CD4-positive, alpha-beta T cell treated with Interleukin-17A for 4 hours (primary cell): Measurements from ENCODE around the gene ARPC1A.
"Not testable (repeated sequence)": the region's sequence is repeated elsewhere in the genome, so short reads cannot be mapped to it uniquely, and the experiment has no call there.

Experiments
- DNase-seq: peaks from one replicate; pipeline ENCODE4 v3.0.0-alpha.2; 2020; ENCODE audit warnings: mixed read lengths

ARPC1A gene

DNA sequence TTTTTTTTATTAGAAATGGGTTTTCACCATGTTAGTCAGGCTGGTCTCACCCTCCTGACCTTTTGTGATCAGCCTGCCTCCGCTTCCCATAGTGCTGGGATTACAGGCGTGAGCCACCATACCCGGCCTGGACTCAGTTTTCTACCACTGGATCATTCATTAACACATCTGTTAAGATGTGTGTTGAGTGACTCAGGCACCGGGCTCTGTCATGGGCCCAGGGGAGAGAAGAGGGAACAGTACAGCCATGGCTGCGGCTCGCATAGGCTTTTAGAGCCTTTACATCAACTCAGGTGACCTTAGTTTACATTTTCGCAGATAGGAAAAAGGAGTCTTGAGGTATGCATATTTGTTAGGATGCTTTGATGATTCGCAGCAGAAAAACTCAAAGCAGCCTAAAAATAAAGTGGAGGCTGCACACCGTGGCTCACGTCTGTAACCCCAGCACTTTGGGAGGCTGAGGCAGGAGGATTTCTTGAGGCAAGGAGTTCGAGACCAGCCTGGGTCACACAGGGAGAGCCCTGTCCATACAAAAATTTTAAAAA, 45.8 kb downstream of the ARPC1A start:
- DNase-seq, result no peak

DNA sequence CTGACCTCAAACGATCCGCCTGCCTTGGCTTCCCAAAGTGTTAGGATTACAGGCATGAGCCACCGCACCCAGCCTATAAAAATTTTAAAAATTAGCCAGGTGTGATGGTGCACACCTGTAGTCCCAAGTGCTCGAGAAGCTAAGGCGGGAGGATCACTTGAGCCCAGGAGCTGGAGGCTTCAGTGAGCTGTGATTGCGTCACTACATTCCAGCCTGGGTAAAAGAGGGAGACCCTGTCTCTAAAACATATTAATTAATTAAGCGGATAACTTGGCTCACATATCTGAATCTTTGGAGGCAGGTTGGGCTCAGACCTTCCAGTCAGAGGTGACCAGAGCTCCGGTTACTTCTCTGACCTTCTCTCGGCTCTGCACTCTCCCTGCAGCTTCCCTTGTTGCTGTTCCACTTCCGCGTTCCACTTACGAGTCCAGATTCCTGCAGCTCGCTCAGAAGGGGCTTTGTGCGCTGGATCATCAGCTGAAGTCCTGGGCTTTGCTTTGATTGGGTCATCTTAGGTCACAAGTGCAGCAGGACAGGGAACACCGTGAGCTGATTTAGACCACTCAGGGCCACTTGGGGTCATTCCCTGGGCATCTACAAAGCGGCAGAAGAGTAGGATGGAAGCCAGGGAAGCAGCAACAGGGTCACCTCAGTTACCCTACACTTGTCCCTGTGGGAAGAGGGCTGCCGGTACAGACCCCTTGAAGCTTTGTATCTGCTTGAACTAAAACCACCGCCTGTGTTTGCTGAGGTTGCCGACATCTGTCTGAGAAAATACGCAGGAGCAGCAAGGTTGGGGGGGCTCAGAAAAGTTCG, 46.8 kb downstream of the ARPC1A start:
- no peak for DNase-seq

DNA sequence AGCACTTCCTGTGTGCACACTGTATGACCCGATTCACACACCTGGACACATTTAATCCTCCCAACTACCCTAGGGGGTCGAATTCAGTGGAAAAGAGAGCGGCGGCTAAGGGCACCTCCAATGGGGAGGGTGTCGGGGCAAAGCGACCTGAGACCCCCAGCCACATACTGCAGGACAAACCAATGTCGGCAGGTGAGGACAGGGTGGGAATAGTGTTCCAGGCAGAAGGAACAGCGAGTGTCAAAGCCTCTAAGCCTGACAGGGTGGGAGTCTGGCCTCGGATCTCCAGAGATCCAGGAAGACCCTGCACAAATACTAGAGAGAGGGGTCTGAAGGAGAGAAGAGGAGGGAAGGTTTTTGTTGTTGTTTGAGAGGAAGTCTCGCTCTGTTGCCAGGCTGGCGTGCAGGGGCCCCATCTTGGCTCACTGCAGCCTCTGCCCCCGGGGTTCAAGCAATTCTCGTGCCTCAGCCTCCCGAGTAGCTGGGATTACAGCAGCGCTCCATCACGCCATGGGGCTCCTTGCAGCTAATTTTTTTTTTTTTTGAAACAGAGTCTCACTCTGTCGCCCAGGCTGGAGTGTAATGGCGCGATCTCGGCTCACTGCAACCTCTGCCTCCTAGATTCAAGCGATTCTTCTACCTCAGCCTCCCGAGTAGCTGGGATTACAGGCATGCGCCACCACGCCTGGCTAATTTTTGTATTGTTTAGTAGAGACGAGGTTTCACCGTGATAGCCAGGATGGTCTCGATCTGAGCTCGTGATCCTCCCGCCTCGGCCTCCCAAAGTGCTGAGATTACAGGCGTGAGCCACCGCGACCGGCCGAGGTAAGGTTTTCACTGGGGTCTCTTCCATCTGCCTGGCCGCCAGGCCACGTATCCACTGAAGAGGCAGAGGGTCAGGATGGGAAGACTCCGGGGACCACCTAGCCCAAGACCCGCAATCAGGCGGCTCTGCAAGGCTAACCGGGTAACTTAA, 47.7 kb downstream of the ARPC1A start:
- no peak for DNase-seq

DNA sequence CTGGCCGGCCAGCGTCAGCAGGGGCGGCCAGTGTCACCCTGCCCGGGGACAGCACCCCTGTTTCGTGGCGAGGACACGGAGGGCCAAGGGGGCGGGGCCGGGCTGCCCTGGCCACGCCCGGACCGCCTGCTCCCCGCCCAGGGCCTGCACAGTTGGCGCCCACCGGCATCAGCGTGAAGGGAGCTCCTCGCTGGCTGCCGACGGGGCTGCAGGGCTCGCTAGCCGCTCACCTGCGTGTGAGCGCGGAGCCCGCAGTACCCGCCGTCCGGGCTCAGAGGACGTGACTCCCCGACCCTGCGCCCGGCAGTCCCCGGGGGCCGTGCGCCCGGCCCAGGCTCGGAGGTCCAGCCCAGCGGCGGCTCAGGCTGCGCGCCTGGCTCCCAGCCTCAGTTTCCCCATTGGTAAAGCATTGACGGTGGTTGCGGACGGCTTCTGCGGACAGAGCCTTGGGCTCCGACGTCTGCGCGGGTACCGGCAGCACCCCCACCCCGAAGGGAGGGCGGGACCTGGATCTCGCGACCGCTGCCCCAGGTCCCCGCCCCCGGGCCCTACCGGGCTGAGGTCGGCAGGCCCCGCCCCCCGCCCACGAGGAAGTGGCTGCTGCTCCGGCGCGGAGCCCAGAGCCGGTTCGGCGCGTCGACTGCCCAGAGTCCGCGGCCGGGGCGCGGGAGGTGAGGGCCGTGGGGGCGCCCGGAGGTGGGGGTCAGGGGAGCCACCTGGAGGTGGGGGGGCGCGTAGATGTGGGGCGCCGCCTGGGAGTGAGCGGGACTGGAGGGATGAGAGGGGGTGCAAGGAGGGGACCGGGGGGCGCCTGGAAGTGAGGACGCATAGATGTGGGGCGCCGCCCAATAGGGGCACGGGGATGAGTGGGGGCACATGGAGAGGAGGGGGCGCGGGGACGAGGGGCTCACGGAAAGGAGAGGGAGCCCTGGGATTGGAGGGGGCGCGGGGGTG, 48.7 kb downstream of the ARPC1A start, which contains the start of gene ARPC1B:
Gene ARPC1B, plus strand, starts transcription at position 620 of the 954 bp plus-strand sequence. CDS start 10,985 bp downstream, outside the sequence.
- peak; percentile 93 for DNase-seq

DNA sequence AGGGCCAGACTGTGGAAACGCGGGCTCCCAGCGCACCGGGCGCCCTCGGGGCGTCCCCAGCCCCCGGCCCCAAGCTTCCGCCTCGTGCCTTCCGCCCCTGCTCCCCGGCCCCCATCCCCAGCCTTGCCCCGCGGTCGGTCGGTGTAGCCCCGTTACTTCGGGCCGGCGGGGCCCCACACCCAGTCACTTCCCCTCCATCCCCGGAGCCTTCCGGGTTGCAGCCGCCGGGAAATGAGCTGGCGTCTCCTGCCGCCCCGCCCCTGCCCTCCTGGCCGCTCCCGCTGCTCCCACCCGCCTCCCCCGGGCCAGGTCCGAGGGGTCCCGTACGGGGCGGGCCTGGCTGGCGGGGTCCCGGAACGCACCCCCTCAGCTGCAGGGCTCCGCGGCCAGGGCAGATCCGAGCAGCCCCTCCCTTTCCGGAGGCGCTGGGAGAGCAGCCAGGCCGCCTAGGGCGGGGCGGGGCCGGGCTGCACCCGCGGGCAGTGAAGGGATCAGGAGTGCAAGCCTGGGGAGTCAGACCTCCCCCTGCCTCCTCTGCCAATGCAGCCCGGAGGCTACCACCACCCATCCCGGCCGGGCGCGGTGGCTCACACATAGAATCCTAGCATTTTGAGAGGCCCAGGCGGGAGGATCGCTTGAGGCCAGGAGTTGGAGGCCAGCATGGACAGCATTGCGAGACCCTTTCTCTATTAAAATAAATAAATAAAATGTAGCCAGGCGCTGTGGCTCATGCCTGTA, 49.5 kb downstream of the ARPC1A start:
- DNase-seq, result peak; percentile 70

DNA sequence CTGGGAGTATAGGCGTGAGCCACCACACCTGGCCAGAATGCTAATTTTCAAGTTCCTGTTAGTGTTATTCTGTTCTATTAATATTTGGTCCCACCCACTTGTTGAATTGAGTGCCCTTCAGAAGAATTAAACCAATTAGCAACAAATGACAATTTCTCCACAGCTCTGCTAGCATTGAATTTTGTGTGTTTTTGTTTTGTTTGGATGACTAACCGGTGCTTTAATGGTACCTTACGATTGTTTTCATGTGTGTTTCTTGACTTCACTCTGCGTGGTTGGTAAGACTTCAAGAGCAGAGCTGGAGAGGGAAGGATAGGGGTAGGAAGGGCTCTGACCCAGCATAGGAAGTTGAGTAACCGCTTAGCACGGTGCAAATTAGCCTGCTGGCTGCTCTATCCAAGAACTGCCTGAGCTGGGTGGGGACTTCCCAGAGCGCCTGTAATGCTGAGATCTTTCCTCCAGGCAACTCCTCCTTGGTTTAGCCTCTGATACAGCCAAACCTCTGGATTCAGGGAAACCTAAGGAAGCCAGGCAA, 53.4 kb downstream of the ARPC1A start:
- DNase-seq, result peak; percentile 60

DNA sequence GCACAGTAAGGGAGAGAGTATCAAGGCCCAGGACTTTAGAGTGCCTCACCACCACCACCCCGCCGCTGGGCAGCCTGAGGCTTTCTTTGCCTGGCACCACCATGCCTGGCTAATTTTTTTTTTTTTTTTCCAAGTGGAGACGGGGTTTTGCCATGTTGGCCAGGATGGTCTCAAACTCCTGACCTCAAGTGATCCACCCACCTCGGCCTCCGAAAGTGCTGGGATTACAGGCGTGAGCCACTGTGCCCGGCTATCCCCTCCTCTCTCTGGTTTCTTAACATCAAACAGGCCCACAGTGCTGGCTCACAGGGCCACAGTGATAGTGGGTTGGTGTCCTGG, 54.0 kb downstream of the ARPC1A start:
- DNase-seq, result not testable (repeated sequence)

DNA sequence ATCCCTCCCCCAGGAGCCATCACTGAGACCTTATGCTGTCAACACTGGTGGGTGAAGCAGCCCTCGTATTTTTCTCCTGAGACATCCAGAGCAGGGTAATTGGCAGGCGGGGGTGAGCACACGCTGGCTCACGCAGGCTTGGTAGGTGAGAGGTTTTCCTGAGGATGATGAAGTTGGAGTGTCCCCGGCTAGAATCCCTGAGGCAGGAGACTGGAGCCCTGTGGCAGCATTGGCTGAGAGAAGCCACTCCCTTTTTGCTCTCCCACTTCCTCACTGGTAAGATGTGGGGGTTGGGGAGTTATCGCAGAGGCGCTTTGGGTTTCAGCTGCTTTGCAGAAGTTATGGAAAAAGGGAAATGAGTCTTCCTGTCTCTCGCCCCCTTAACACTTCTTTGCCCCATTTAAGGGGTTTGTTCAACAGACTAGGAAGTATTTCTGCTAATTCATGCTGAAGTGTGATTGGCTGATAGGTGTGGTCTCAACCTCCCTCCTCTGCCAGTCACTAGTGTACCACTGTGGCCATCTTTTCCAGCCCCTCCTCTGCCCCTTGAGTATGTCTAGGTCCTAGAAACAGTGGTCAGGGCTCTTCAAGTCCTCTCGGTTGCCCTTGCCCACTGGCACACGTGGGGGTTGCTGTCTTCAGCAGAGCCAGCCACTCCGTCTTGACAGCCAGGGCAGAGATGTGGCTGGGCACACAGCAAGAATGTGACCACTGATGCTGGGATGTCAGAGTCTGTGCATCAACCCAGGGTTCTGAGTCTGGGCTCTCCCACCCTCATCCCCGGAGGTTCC, 54.5 kb downstream of the ARPC1A start:
- DNase-seq, result peak; percentile 29

DNA sequence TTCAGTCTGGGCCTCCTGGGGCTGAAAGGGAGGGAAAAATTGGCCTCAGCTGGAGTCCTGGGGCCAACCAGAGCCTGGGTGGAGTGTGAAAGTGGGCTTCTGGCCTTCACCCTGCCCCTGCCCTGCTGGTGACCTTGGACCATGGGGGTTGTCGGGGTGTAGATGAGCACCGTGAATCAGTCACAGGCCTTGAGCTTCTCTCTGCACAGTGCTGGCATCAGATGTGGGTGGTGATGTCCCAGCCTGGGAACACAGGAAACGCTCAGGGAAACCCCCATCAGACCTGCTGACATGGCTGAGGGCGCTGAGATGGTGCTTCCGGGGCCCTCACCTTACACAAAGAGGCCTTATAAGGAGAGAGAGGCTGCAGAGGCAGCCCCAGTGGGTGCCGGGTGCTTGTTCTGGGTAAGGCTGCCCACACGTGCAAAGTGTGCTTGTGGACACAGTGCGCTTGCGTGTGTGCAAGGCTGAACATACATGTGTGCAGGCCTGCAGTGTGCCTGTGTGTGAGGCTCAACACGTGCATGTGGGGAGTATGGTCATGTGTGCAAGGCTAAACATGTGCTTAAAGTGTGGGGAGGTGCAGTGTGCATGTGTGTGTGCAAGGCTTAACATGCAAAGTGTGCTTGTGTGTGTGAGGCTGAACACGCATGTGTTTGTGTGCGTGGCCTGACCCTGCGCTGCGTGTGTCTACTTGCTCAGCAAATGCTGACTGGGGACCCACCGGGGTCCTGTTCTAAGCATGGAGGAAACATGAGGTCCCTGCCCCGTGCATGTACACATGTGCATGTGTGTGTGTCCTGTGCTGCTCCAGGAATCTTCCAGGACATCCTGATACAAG, 55.3 kb downstream of the ARPC1A start:
- DNase-seq, result peak; percentile 88

DNA sequence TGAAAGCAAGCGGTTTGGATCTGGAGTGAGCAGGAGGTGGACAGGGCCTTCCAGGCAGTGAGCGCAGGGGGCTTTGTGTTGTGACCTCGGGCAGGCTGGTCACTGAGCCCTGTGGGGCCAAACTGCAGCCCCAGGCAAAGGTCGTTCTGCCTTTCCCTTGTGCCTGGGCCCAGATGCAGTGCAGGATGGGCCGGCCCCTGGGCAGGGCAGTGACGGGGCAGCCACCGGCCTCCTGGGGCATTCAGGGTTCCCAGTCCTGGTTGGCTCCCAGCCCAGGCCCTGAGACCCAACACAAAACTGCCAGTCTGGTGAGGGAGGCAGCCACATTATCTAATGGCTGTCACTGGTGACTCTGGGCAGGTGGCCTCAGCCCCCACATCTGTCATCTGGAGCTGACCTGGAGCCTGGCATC, 56.0 kb downstream of the ARPC1A start:
- DNase-seq, result no peak

DNA sequence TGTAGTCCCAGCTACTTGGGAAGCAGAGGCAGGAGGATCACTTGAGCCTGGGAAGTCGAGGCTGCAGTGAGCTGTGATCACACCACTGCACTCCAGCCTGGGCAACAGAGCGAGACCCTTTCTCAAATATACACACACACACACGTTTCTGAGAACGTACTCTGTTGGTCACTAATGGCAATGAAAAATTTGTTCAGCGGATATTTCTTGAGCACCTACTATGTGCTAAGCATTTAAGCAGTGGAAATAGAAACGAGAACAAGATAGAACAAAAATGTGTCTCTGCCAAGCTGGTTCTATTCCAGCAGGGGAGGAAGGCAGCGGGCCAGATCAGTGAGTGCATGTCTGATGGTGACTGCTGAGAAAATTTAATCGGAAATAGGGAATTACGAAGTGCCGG, 57.5 kb downstream of the ARPC1A start:
- no peak for DNase-seq

DNA sequence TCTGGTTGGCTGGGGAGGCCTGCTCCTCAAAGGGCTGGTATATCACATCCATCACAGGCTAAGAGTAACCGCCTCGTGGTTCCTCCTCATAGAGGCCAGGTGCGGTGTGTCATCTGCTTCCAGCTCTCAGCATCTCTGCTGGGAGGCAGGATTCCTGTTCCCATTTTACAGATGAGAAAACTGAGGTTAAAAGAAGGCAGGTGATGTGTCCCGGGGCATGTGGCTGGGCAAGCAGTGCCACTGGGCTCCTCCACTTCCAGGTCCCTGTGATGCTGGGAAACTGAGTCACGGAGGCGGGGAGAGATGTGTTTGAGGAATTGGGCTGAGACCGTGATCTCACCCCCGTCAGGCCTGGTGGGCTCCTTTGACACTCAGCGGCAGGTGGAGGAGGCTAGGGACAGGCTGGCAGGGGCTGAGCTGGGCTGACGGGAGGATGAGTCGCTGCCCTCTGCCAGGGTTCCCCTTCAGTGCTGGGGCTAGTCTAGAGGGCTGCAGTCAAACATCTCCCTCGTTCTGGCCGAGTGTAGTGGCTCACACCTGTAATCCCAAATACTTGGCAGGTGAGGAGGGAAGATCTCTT, 58.2 kb downstream of the ARPC1A start:
- no peak for DNase-seq

DNA sequence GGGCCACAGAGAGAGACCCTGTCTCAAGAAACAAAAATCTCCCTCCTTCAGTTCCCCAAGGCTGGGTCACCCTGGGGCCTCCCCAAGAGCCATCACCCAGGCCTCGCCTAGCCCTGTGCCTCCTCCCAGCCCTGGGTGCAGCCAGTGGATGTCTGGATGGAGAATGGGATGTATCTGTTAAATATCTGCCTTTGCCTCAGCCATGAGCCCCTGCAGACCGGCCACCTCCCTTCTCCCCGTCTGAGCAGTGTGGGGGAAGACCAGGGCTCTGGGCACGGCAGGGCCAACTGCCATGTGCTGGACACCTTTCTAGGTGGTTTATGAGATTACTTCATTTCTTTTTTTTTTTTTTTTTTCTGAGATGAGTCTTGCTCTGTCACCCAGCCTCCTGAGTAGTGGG, 58.8 kb downstream of the ARPC1A start:
- DNase-seq, result no peak

DNA sequence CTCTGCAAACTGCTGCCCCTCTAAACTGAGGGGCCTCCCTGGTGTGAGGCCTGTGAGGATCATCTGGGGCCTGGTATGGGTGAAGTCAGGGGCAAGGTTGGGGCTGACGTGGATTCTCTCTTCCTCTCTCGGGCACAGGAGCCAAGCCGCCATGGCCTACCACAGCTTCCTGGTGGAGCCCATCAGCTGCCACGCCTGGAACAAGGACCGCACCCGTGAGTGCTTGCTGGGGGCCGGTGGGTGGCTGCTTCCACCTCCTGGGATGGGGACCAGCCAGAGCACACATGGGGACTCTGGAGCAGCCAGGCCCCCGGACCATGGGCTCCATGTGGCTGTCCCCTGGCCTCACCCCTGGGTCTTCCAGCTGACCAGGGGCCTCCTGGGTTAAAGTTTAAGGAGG, 59.9 kb downstream of the ARPC1A start:
- DNase-seq, result no peak

DNA sequence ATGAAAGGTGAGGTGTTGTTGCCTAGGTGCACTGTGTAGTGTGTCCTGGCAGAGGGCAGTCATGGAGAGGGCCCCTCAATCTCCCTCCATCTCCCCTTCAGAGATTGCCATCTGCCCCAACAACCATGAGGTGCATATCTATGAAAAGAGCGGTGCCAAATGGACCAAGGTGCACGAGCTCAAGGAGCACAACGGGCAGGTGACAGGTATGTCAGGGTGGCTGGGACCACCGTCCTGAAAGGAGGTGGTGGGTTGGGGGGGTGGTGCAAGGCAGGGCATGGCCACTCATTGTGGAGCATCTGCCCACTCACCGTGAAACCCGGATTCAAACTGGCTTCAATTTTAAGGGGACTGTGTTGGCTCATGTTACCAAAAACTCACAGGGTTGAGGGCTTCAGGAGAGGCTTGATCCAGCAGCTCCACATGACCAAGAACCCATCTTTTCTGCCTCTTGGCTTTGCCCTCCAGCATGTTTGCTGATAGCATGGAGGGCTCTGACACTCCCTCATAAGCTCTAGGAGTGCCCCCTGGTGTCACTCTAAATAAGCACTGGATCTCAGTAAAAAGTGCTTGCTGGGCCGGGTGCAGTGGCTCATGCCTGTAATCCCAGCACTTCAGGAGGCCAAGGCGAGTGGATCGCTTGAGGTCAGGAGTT, 61.0 kb downstream of the ARPC1A start:
- DNase-seq, result peak; percentile 51

DNA sequence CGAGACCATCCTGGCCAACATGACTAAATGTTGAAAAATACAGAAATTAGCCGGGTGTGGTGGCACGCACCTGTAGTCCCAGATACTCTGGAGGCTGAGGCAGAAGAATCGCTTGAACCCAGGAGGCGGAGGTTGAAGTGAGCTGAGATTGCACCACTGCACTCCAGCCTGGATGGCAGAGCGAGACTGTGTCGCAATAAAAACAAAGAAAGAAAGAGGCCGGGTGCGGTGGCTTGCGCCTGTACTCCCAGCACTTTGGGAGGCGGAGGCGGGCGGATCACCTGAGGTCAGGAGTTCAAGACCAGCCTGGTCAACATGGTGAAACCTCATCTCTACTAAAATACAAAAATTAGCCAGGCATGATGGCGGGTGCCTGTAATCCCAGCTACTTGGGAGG, 61.5 kb downstream of the ARPC1A start:
- DNase-seq, result not testable (repeated sequence)

DNA sequence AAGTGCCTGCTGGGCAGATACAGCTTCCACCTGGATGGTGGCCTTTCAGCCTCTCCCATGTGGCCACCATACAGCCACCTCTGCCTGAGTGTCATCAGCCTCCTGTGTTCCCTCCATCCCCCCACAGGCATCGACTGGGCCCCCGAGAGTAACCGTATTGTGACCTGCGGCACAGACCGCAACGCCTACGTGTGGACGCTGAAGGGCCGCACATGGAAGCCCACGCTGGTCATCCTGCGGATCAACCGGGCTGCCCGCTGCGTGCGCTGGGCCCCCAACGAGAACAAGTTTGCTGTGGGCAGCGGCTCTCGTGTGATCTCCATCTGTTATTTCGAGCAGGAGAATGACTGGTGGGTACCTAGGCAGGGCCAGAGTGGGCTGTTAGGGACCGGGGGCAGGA, 62.2 kb downstream of the ARPC1A start:
- no peak for DNase-seq

DNA sequence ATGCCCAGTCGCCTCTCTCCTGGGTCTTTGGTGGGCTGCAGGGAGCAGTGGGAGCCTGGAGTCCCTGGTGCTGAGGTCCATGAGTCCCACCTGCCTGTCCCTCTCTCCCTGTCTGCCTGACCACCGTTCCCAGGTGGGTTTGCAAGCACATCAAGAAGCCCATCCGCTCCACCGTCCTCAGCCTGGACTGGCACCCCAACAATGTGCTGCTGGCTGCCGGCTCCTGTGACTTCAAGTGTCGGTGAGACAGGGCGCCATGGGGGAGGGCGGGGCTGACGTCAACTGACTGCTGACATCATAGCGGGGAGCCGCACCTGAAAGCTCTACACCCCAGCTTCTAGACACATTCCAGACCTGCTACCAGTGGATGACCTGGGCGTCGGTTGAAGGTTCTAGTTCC, 64.1 kb downstream of the ARPC1A start:
- DNase-seq, result no peak
